ENCODE data around the gene CNNM4.
"Not testable (repeated sequence)": the region's sequence is repeated elsewhere in the genome, so short reads cannot be mapped to it uniquely, and the experiment has no call there.

The CNNM4 gene

DNA sequence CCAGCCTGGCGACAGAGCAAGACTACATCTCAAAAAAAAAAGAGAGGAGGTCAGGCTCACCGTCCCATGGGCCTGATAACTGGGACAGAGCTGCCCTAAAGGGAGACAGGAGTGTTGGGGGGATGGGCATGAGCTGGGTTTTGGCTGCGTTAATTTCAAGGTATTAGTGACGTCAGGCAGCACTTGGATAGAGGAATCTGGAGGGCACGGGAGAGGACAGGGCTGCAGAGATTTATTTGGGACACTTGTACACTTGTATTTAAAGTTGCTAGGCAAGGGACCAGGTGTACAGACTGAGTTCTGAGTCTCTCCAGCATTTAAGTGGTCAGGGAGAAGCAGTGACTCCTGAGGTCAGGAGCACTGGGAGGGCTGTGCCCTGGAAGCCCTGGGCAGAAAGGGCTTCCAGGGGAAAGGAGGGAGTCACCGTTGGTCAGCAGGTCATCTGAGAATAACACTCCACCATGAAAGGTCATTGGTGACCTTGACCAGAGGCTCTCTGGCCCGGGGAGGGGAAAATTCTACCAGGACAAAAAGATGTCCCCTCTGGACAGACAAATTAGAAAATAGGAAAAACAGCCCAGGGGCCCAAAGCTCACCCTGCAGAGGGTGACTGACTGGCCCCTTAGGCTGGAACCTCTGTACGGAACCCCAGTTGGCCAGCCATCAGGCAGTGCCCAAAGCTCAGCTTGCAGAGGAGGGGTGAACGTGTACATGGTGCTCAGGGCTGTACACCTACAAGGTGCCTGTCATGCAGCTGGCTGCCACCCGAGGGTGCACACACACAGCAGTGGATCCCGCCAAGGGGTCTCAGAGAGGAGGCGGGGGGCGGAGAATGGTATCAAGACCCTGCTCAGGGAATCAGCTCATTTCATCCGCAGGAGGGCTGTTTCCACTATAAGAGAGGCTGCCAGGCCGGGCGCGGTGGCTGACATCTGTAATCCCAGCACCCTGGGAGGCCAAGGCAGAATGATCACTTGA, 32.4 kb downstream of the CNNM4 start:
- DNase-seq (ENCODE audit: low read depth, low spot score), result no peak

- DNase-seq (ENCODE audit: low read depth, low spot score), result no peak
These were observed 34.4 kb downstream of the CNNM4 start for GRCh38 chr2:96795076-96795475.

DNA sequence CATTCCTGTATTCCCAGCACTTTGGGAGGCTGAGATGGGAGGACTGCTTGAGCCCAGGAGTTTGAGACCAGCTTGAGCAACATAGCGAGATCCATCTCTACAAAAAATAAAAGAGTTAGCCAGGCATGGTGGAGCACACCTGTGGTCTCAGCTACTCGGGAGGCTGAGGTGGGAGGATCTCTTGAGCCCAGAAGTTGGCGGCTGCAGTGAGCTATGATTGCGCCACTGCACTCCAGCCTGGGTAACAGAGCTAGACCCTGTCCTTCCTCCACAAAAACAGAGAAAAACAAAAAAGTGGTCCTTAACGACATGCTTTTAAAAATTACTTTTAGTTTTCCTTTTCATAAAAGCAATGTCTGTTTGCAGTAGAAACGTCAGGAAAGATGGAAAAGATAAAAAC, 35.8 kb downstream of the CNNM4 start:
- DNase-seq (ENCODE audit: low read depth, low spot score), result not testable (repeated sequence)

- no peak for DNase-seq (ENCODE audit: low read depth, low spot score)
These were observed 36.4 kb downstream of the CNNM4 start for GRCh38 chr2:96797066-96797625.

- no peak for DNase-seq (ENCODE audit: low read depth, low spot score)
These were observed 38.3 kb downstream of the CNNM4 start for GRCh38 chr2:96798733-96799622.

- no peak for DNase-seq (ENCODE audit: low read depth, low spot score)
These were observed 38.9 kb downstream of the CNNM4 start for GRCh38 chr2:96799623-96799935.

GRCh38 chr2:96800061-96801004, 39.6 kb downstream of the CNNM4 start:
- DNase-seq (ENCODE audit: low read depth, low spot score), result no peak

DNA sequence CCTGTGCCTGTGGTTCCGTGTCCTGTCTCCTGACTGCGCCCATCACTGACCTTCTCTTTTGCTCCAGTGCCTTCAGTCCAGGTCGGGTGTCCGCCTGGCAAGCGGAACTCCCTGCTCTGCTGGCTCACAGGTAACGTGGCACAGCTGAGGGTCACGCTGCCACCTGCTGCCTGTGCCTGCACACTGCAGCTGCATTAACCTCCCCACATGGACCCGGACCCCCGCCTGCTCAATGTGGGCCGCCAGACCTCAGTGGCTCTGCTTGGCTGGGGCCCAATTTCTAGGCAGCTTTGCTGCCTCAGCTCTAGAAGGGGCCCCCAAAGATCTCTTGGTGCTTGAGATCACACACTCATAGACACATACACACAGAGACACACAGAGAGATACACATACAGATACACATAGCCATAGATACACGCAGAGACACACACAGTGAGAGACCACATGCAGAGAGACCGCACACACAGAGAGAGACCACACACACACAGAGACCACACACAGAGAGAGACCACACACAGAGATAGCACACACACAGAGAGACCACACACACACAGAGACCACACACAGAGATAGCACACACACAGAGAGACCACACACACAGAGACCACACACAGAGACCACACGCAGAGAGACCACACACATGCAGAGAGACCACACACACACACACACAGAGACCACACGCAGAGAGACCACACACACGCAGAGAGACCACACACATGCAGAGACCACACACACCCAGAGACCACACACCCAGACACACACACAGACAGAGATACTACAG, 40.5 kb downstream of the CNNM4 start:
- DNase-seq (ENCODE audit: low read depth, low spot score), result peak; percentile 26

GRCh38 chr2:96801786-96802595, 41.3 kb downstream of the CNNM4 start:
- no peak for DNase-seq (ENCODE audit: low read depth, low spot score)

- DNase-seq (ENCODE audit: low read depth, low spot score), result no peak
These were observed 42.0 kb downstream of the CNNM4 start for GRCh38 chr2:96802721-96803120.

DNA sequence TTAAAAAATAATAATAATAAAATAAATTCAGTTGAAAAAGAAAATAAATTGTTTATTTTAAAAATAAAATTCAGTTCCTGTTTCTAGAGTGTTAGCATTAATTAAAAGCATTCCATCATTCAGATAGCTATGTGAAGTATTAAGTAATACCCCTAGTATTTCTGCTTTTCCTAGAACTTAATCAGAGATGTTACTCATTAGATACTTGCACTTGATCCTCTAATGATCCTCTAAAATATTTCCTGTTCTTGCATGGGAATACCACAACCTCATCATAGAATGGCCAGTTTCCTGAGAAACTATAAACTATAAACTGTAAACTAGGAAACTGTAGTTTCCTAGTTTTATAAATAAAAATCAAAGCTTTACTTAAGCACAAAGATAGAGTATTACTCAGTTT, 44.3 kb downstream of the CNNM4 start:
- no peak for DNase-seq (ENCODE audit: low read depth, low spot score)

DNA sequence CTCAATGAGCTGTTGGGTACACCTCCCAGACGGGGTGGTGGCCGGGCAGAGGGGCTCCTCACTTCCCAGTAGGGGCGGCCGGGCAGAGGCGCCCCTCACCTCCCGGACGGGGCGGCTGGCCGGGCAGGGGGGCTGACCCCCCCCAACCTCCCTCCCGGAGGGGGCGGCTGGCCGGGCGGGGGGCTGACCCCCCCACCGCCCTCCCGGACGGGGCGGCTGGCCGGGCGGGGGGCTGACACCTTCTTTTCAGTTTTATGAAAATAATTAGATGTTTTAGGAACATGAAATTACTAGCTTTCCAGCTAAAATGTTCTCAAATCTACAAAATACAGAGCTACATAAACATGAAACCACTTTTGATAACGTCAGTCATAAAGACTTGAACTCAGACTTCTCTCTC, 45.2 kb downstream of the CNNM4 start:
- DNase-seq (ENCODE audit: low read depth, low spot score), result not testable (repeated sequence)

GRCh38 chr2:96806468-96807126, 45.9 kb downstream of the CNNM4 start:
- no peak for DNase-seq (ENCODE audit: low read depth, low spot score)

DNA sequence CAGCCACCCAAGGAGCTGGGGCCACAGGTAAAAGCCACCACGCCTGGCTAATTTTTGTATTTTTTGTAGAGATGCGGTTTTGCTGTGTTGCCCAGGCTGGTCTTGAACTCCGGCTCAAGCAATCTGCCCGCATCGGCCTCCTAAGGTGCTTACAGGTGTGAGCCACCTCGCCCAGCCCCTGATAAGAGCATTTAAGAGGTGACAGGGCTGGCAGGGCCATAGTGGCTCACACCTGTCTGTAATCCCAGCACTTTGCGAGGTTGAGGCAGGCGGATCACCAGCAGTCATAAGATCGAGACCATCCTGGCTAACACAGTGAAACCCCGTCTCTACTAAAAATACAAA, 46.4 kb downstream of the CNNM4 start:
- no peak for DNase-seq (ENCODE audit: low read depth, low spot score)

- no peak for DNase-seq (ENCODE audit: low read depth, low spot score)
These were observed 47.6 kb downstream of the CNNM4 start for GRCh38 chr2:96808176-96808837.

GRCh38 chr2:96809216-96809882, 48.6 kb downstream of the CNNM4 start:
- DNase-seq (ENCODE audit: low read depth, low spot score), result no peak

- no peak for DNase-seq (ENCODE audit: low read depth, low spot score)
These were observed 49.5 kb downstream of the CNNM4 start for GRCh38 chr2:96809951-96810782.
